Measurements from ENCODE around the gene SLC15A3.
"Not testable (repeated sequence)": the region's sequence is repeated elsewhere in the genome, so short reads cannot be mapped to it uniquely, and the experiment has no call there.

The SLC15A3 gene

DNA sequence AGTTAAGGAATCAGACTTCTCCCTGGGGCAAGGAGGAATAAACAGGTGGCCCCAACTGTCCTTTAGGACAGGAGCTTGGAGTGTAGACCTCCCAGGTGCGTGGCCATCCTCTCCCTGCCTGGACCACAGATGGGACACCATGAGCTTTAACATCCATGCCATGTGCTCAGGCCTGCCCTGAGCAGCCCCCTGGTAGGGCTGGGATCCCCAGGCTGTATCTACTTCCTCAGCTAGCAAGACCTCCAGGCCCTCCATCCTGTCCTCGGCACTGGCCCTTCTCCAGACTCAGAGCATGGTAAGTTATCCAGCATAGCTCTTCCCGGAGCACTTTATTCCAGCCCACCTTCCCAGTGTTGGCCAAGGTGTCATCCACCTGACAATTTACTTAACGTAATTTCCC lies 25.2 kb upstream of the SLC15A3 start:
- Histone ChIP-seq H3K27me3 (ENCODE audit: low read length) (no peaks in the 10 kb centered on the region), H3K27ac (ENCODE audit: low read depth, low read length) (no peak overlapping the region), H2AFZ (ENCODE audit: low read depth, low read length, severe bottlenecking) (no peak overlapping the region), H3K9me2 (replicated peaks; ENCODE audit: insufficient read depth, low read length) (no peaks in the 10 kb centered on the region), H3K36me3 (ENCODE audit: low read length) (no peaks in the 10 kb centered on the region), H4K20me1 (ENCODE audit: low read depth, low read length) (no peaks in the 10 kb centered on the region), H3K4me2 (ENCODE audit: low read depth, low read length, poor library complexity, severe bottlenecking) (no peak overlapping the region), H3K9ac (ENCODE audit: low read length) (no peak overlapping the region), H3F3A (ENCODE audit: insufficient read depth) (no peaks in the 10 kb centered on the region), H3K9me3 (ENCODE audit: insufficient read depth, low read length) (no peaks in the 10 kb centered on the region), H3K4me3 (ENCODE audit: insufficient read depth, low read length, poor library complexity, severe bottlenecking) (no peak overlapping the region), H3K79me2 (ENCODE audit: insufficient read depth, low read length) (no peaks in the 10 kb centered on the region)
- TF ChIP-seq, protein P1, sequence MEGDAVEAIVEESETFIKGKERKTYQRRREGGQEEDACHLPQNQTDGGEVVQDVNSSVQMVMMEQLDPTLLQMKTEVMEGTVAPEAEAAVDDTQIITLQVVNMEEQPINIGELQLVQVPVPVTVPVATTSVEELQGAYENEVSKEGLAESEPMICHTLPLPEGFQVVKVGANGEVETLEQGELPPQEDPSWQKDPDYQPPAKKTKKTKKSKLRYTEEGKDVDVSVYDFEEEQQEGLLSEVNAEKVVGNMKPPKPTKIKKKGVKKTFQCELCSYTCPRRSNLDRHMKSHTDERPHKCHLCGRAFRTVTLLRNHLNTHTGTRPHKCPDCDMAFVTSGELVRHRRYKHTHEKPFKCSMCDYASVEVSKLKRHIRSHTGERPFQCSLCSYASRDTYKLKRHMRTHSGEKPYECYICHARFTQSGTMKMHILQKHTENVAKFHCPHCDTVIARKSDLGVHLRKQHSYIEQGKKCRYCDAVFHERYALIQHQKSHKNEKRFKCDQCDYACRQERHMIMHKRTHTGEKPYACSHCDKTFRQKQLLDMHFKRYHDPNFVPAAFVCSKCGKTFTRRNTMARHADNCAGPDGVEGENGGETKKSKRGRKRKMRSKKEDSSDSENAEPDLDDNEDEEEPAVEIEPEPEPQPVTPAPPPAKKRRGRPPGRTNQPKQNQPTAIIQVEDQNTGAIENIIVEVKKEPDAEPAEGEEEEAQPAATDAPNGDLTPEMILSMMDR (IDR thresholded peaks at IDR 0.05; ENCODE audit: insufficient read depth, low read length, poor library complexity, severe bottlenecking), result no peak
- TF ChIP-seq EZH2phosphoT487 (conservative IDR thresholded peaks at IDR 0.05; ENCODE audit: low read length), result no peak

DNA sequence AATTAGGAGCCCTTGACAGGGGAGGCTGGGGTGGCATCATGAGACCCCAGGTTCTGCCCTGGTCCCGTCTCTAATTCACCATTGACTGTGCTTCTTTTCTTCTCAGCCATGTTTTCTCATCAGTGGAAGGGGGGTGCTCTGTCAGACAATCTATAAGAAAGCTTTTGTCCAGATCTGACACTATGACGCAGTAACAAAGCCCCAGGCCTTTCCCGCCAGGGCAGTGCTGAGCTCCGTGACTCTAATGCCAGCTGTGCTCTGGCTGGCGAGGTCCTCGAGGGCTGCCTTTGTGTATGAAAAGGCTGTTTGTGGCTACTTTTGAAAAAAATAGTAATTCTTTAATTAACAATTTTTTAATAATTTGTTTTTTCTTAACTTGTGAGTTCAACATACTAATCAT lies 22.8 kb upstream of the SLC15A3 start:
- H3K27me3 ChIP-seq (ENCODE audit: low read length), result no peaks in the 10 kb centered on the region
- H3K79me2 ChIP-seq (ENCODE audit: insufficient read depth, low read length), result no peaks in the 10 kb centered on the region
- H3K9ac ChIP-seq (ENCODE audit: low read length), result no peak overlapping the region
- H4K20me1 ChIP-seq (ENCODE audit: low read depth, low read length), result no peaks in the 10 kb centered on the region
- H3K4me2 ChIP-seq (ENCODE audit: low read depth, low read length, poor library complexity, severe bottlenecking), result no peak overlapping the region
- H3K36me3 ChIP-seq (ENCODE audit: low read length), result no peaks in the 10 kb centered on the region
- H3K27ac ChIP-seq (ENCODE audit: low read depth, low read length), result no peak overlapping the region
- no peak for TF ChIP-seq EZH2phosphoT487 (conservative IDR thresholded peaks at IDR 0.05; ENCODE audit: low read length)
- TF ChIP-seq, protein P1 (IDR thresholded peaks at IDR 0.05; ENCODE audit: insufficient read depth, low read length, poor library complexity, severe bottlenecking), result no peak
- no peaks in the 10 kb centered on the region for H3K9me3 ChIP-seq (ENCODE audit: insufficient read depth, low read length)
- H3F3A ChIP-seq (ENCODE audit: insufficient read depth), result no peaks in the 10 kb centered on the region
- H2AFZ ChIP-seq (ENCODE audit: low read depth, low read length, severe bottlenecking), result no peak overlapping the region
- no peak overlapping the region for H3K4me3 ChIP-seq (ENCODE audit: insufficient read depth, low read length, poor library complexity, severe bottlenecking)
- H3K9me2 ChIP-seq (replicated peaks; ENCODE audit: insufficient read depth, low read length), result no peaks in the 10 kb centered on the region

DNA sequence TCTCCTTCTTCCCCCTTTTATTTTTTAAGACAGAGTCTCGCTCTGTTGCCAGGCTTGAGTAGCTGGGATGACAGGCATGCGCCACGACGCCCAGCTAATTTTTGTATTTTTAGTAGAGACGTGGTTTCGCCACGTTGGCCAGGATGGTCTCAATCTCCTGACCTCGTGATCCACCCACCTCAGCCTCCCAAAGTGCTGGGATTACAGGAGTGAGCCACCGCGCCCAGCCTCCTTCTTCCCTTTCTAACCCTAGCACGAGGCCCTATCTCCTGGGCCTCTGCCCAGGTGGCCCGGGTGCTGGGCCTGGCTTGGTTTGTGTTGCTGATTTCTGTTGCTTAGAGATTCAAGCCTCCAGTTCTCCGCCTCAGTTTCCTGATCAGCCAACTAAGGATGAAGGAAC lies 22.3 kb upstream of the SLC15A3 start:
- H3K4me3 ChIP-seq (ENCODE audit: insufficient read depth, low read length, poor library complexity, severe bottlenecking); H3K36me3 ChIP-seq (ENCODE audit: low read length); H3K4me2 ChIP-seq (ENCODE audit: low read depth, low read length, poor library complexity, severe bottlenecking); H3K79me2 ChIP-seq (ENCODE audit: insufficient read depth, low read length); H3F3A ChIP-seq (ENCODE audit: insufficient read depth); H3K9me3 ChIP-seq (ENCODE audit: insufficient read depth, low read length); H3K9me2 ChIP-seq (replicated peaks; ENCODE audit: insufficient read depth, low read length); H2AFZ ChIP-seq (ENCODE audit: low read depth, low read length, severe bottlenecking); H3K27ac ChIP-seq (ENCODE audit: low read depth, low read length); H3K27me3 ChIP-seq (ENCODE audit: low read length); H3K9ac ChIP-seq (ENCODE audit: low read length); H4K20me1 ChIP-seq (ENCODE audit: low read depth, low read length): not testable (repeated sequence)

DNA sequence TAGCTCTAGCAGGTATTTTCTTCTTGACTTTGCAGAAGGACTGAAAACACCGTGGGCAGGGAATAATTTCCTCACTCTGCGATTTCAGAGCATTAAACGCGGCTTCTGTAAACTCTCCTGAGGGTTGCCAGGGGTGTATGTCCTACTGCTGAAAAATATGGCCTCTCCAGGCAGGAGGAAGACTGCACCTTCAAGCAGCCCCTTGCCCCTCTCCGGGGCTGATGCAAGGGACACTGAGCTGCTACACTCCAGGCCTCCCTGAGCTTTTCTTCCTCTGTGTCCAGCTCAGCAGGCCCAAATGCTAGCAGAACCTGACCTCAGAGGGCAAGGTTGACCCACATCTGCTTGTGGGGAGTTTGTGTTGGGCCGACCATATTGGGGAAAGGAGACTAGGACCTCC lies 21.7 kb upstream of the SLC15A3 start:
- Histone ChIP-seq H3F3A (ENCODE audit: insufficient read depth) (no peaks in the 10 kb centered on the region), H3K79me2 (ENCODE audit: insufficient read depth, low read length) (no peaks in the 10 kb centered on the region), H3K9ac (ENCODE audit: low read length) (no peak overlapping the region), H3K9me3 (ENCODE audit: insufficient read depth, low read length) (no peaks in the 10 kb centered on the region), H4K20me1 (ENCODE audit: low read depth, low read length) (no peaks in the 10 kb centered on the region), H3K4me3 (ENCODE audit: insufficient read depth, low read length, poor library complexity, severe bottlenecking) (no peak overlapping the region), H2AFZ (ENCODE audit: low read depth, low read length, severe bottlenecking) (no peak overlapping the region), H3K9me2 (replicated peaks; ENCODE audit: insufficient read depth, low read length) (no peaks in the 10 kb centered on the region), H3K27ac (ENCODE audit: low read depth, low read length) (no peak overlapping the region), H3K36me3 (ENCODE audit: low read length) (no peaks in the 10 kb centered on the region), H3K4me2 (ENCODE audit: low read depth, low read length, poor library complexity, severe bottlenecking) (no peak overlapping the region), H3K27me3 (ENCODE audit: low read length) (no peaks in the 10 kb centered on the region)
- no peak for TF ChIP-seq EZH2phosphoT487 (conservative IDR thresholded peaks at IDR 0.05; ENCODE audit: low read length)
- TF ChIP-seq, protein P1 (IDR thresholded peaks at IDR 0.05; ENCODE audit: insufficient read depth, low read length, poor library complexity, severe bottlenecking), result no peak
